HG03097 (cell line): Measurements from ENCODE around the gene CARD9.

Source experiments
- ATAC-seq: cut with Tn5 transposase; IDR thresholded peaks from one replicate; pipeline ENCODE4 v1.9.1; 2021; ENCODE audit not compliant: unreplicated experiment, low FRiP score

The CARD9 gene

GRCh38 chr9:136351252-136351800 lies 22.1 kb downstream of the CARD9 start:
- ATAC-seq = no peak

DNA sequence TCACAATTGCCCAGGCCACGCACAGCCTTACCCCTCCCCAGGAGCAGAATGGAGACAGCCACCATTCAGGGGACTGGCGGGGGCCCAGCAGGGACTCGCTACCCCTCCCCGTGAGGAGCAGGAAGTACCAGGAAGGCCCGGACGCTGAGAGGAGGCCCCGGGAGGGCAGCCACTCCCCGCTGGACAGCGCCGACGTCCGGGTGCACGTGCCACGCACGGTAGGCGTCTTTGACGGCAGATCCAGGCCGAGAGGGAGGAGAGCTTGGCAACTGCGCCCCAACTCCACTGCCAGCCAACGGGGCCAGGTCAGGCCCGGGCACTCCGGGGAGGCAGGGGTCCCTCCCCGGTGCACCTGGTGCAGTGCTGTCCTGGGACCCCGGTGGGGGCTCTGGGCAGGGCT lies 23.9 kb downstream of the CARD9 start:
- ATAC-seq = no peak

- ATAC-seq = no peak
These were observed 24.8 kb downstream of the CARD9 start for GRCh38 chr9:136348691-136349090.

- ATAC-seq = no peak
These were observed 25.8 kb downstream of the CARD9 start for GRCh38 chr9:136347472-136348256.

DNA sequence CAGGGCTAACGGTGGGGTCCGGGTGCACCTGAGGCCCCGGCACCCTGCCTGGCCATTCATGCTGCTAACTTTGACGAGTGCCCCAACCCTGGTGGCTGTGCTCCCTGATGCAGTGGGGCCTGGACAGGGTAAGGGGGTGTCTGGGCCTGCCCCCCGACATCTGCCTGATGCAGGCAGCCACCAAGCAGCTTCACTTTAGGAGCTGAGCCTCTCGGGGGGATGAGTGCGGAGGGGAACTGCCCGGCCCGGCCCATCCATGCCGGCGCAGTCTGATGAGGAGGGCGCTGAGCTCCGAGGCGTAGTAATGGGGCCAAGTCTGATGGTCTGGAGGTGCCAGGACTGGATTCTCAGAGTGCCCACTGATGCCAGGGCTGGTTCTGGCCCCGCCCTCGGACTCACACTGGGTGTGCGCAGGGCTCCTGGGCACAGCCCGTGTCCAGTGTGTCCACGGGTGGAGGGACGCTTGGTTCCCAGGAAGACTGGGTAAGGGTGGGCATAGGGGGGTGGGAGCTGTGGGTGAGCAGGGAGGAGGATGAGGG lies 26.5 kb downstream of the CARD9 start:
- no peak for ATAC-seq

DNA sequence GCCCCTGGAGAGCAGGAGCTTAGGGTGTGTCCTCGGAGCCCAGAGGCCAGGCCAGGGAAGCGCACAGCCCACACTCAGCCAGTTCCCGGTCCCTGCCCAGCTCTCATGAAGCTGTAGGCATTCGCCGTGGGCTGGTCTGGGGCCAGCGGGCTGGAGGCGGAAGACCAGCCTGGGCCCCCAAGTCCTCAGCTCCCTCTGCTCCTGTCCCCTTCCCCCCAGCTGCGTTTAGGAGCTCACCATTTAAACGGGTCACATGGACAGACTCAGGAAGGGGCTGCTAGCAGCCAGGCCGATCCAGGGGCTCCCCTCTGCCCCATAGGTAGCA lies 27.4 kb downstream of the CARD9 start:
- no peak for ATAC-seq

DNA sequence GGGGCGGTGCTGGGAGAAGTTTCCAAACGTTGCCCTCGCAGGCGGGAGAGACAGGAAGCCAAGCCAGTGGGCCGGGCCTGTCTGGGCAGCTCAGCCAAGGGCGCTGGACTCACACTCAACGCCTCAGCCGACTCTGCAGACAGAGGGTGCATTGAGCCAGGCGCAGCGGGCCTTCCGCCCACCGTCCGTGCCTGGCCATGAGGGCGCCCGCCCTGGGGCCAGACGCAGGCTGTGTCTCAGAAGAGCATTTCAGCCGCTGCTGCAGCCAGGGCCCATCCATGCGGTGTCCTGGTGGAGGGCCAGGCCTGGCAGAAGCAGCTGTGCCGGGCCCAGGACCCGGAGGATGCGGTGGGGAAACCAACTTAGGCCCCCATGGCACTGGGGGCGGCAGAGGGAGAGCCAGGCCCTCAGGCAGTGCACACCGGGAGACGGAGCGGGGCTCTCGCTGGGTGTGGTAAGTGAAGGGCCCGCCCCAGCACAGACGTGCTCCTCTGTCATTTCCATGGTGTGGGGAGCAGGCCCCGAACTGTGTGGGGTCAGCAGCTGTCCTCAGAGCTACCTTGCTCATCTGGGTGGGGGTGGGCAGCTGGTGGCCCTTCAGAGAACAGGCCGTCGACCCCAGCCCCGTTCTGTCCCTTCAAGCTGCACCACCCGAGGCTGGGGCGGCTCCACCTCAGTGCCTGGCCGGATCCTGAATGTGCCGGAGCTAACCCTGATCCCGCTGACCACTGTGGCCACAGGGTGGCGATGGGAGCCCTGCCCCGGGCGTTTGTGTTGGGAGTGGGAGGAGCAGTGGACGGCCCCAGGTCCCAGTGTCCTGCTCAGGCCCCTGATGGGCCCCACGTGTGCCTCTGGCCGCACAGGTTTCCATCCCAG lies 27.9 kb downstream of the CARD9 start:
- no peak for ATAC-seq

- ATAC-seq = no peak
These were observed 28.8 kb downstream of the CARD9 start for GRCh38 chr9:136344544-136345280.

- no peak for ATAC-seq
These were observed 29.6 kb downstream of the CARD9 start for GRCh38 chr9:136343884-136344269.

DNA sequence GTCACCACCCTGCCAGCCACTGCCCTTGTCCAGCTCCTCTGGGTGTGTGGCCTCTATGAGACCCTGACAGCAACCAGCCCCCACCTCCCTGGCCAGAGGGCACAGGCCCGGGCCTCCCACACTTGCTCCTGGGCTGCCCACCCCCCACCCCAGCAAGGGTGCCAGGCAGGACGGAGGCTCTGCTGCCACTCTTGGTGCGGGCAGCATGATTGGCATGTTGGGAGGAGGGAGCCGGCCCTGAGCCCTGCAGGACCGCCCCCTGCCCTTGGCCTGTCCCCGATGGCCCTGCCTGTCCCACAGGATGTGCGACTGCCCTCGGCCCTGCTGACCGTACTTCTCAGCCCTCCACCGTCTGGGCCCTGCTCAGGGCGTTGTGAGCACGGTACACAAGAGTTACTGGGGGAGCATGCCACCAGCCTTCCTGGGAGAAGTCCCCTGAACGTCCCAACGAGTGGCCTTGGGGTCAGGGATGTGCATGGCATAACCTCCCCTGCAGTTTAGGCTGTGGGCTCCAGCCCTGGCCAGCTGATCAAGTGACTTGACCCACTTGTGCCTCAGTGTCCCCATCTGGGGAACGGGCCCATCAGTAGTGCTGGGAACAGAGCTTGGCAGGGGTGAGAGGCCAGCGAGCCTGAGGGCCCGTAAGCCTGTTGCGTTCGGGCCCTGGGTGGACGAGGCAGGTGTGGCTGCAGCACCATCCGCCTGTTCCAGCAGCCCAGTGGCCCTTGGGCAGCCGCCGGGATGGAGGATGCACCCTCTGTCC lies 30.2 kb downstream of the CARD9 start:
- ATAC-seq = no peak

GRCh38 chr9:136342181-136343120 lies 31.0 kb downstream of the CARD9 start:
- no peak for ATAC-seq

- no peak for ATAC-seq
These were observed 31.7 kb downstream of the CARD9 start for GRCh38 chr9:136341769-136342168.

- ATAC-seq = no peak
These were observed 32.3 kb downstream of the CARD9 start for GRCh38 chr9:136341042-136341655.

- ATAC-seq = no peak
These were observed 33.0 kb downstream of the CARD9 start for GRCh38 chr9:136340356-136341041.

GRCh38 chr9:136339958-136340310 lies 33.5 kb downstream of the CARD9 start:
- ATAC-seq = no peak

GRCh38 chr9:136339173-136339957 lies 34.1 kb downstream of the CARD9 start:
- no peak for ATAC-seq

- no peak for ATAC-seq
These were observed 35.0 kb downstream of the CARD9 start for GRCh38 chr9:136338511-136338910.
